PFSK-1 (cell line): Measurements from ENCODE around the gene NOC2L.

Experiments used
- FOXP2 ChIP-seq: optimal IDR thresholded peaks from 2 replicates; pipeline ENCODE3; 2011; ENCODE audit warnings: borderline replicate concordance, control low read depth, inconsistent platforms; ENCODE audit not compliant: insufficient read depth; ENCODE audit errors: extremely low read length, extremely low read depth
- POLR2AphosphoS5 ChIP-seq: IDR thresholded peaks from 2 replicates; pipeline ENCODE4 v1.6.1; 2012; ENCODE audit warnings: low read depth, mild to moderate bottlenecking, control low read depth, low read length, moderate library complexity
- SIN3A ChIP-seq: IDR thresholded peaks from 2 replicates; pipeline ENCODE4 v1.6.1; 2012; ENCODE audit warnings: mild to moderate bottlenecking, low read length, moderate library complexity, borderline replicate concordance; ENCODE audit not compliant: insufficient read depth
- TAF1 ChIP-seq: IDR thresholded peaks from 2 replicates; pipeline ENCODE4 v1.6.1; 2012; ENCODE audit warnings: low read length, control low read depth, borderline replicate concordance; ENCODE audit not compliant: insufficient read depth
- TF ChIP-seq, protein P1 (sequence below), 2 experiments: IDR thresholded peaks; 2 replicates each; pipeline versions ENCODE4 v1.6.1 to v1.8.0; 2011 to 2012; ENCODE audit warnings: low read depth in 2 of 2, low read length in 2 of 2, control low read depth in 1 of 2, inconsistent platforms in 1 of 2, mild to moderate bottlenecking in 1 of 2, moderate library complexity in 1 of 2; ENCODE audit not compliant: insufficient read depth in 1 of 2

DNA sequence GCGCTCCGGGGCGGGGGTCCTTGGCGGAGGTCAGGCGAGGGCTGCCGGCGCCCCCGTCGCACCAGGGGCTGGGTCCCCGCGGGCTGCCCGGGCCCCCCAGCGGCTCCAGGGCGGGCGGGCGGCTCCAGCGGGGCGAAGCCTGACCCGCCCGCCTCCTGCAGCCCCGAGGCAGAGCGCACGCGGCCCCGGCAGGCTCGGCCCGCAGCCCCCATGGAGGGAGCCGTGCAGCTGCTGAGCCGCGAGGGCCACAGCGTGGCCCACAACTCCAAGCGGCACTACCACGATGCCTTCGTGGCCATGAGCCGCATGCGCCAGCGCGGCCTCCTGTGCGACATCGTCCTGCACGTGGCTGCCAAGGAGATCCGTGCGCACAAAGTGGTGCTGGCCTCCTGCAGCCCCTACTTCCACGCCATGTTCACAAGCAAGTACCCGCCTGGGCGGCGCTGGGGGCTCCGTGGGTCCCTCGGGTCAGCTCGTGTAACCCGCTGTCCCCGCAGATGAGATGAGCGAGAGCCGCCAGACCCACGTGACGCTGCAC is 2.1 kb upstream of the NOC2L start:
- TF ChIP-seq POLR2AphosphoS5 (no peak), TAF1 (no peak), SIN3A (no peak), FOXP2 (no peak)
- TF ChIP-seq, protein P1, sequence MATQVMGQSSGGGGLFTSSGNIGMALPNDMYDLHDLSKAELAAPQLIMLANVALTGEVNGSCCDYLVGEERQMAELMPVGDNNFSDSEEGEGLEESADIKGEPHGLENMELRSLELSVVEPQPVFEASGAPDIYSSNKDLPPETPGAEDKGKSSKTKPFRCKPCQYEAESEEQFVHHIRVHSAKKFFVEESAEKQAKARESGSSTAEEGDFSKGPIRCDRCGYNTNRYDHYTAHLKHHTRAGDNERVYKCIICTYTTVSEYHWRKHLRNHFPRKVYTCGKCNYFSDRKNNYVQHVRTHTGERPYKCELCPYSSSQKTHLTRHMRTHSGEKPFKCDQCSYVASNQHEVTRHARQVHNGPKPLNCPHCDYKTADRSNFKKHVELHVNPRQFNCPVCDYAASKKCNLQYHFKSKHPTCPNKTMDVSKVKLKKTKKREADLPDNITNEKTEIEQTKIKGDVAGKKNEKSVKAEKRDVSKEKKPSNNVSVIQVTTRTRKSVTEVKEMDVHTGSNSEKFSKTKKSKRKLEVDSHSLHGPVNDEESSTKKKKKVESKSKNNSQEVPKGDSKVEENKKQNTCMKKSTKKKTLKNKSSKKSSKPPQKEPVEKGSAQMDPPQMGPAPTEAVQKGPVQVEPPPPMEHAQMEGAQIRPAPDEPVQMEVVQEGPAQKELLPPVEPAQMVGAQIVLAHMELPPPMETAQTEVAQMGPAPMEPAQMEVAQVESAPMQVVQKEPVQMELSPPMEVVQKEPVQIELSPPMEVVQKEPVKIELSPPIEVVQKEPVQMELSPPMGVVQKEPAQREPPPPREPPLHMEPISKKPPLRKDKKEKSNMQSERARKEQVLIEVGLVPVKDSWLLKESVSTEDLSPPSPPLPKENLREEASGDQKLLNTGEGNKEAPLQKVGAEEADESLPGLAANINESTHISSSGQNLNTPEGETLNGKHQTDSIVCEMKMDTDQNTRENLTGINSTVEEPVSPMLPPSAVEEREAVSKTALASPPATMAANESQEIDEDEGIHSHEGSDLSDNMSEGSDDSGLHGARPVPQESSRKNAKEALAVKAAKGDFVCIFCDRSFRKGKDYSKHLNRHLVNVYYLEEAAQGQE (IDR thresholded peaks at IDR 0.05; ENCODE audit: insufficient read depth in 1 of 2, low read depth in 2 of 2, low read length in 2 of 2), result no peak
